ENCODE measurements around the gene MAPKAP1. TPM values are rescaled to one million over a fixed set of nuclear protein-coding genes. Genes with fewer than 3 reads are reported as not detected.

MAPKAP1 gene
- total RNA-seq (2022) (48.7 and 55.5 TPM in 2 replicates), Bru-seq, nascent RNA (percentile 74 among the genes with signal in this experiment), BruChase-seq, experiment 1, labeled RNA remaining after a 6-hour chase (percentile 62 among the genes with signal in this experiment), BruChase-seq, experiment 2, labeled RNA remaining after a 2-hour chase (percentile 57 among the genes with signal in this experiment)
- long read RNA-seq, transcript MAPKAP1-202 (11 exons, 3,256 nt): minor isoform, 17 of 74 reads
- long read RNA-seq, transcript MAPKAP1-201 (12 exons, 3,395 nt): major isoform, 23 of 74 reads
- long read RNA-seq, transcript MAPKAP1-205 (11 exons, 3,045 nt): minor isoform, 5 of 74 reads
- long read RNA-seq, partial matches to known transcripts: 8 of 74 reads
- long read RNA-seq, other reads (novel, unspliced or antisense): 17 of 74 reads

DNA sequence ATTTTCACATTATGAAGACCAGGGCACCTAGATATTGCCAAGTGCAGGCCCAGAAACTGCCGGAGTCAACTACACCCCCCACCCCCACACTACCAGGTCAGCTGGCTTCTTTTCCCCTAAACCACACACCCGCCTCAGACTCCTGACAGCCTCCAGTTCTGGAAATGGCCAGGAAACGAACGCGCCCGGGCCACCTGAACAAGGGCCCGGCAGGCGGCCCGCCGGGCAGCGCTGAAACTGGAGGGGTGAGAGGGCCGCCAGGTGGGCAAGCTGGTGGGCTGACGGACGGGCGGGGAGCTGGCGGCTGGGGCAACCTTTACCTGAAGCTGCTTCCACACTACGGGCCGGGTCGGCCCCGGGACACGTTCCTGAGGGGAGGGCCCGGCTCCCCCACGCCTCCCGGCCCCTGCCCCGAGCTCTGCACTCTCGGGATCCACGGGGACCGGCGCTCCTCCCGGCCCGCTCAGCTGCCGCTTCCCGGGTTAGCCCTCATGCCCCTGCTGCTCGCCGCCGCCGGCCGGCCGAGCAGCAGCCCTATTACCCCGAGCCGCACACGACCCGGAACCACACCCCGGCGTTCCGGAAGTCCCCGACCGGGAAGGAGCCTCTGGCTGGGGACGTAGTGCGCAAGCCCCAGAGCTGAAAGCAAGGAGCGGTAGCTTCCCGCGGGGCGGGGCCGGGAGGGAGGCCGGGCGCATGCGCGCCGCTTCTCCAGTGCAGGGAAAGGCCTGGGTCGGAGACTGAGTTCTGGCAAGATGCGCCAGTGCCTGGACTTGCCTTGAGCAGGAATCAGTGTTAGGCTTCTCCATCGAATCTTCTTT lies at the start of gene MAPKAP1:
Gene MAPKAP1 (minus strand): TSS at position 558 of the 821 bp plus-strand sequence. CDS start 34,634 bp downstream, outside the sequence.
- H3K9me3 Mint-ChIP-seq (ENCODE audit: low read depth, unreplicated experiment): no peaks in the 10 kb centered on the region
- peaks cover 13% of the 10 kb centered on the region for H3K36me3 Mint-ChIP-seq (ENCODE audit: insufficient read depth, unreplicated experiment)
- peak within 1 kb of the TSS; percentile 78 for H3K4me3 Mint-ChIP-seq (ENCODE audit: low read depth, unreplicated experiment)
- no TSS peak for BruUV-seq (replicated peaks)
- CTCF ChIA-PET: interaction anchor here (0.6 to 1.0 kb wide), 2 partner anchors 148 to 312 kb away, joined by 4 read pairs; no protein-coding TSS in a partner anchor
- no peak for TF ChIP-seq CTCF (IDR thresholded peaks at IDR 0.05; ENCODE audit: unreplicated experiment)
- peaks cover 12% of the 10 kb centered on the region for H3K4me1 Mint-ChIP-seq (ENCODE audit: low read depth, unreplicated experiment)
- no peaks in the 10 kb centered on the region for H3K27me3 Mint-ChIP-seq (ENCODE audit: unreplicated experiment)
- H3K27ac Mint-ChIP-seq (ENCODE audit: unreplicated experiment): peak within 1 kb of the TSS; percentile 43
- DNase-seq: peak; percentile 93
- intact Hi-C loops (cut with micrococcal nuclease; ENCODE audit: unreplicated experiment): no loop called here

- no peaks in the 10 kb centered on the region for H3K27me3 Mint-ChIP-seq (ENCODE audit: unreplicated experiment)
- CTCF ChIA-PET: no interaction called here
- intact Hi-C loops (cut with micrococcal nuclease; ENCODE audit: unreplicated experiment): no loop called here
- TF ChIP-seq CTCF (IDR thresholded peaks at IDR 0.05; ENCODE audit: unreplicated experiment): no peak
- DNase-seq: no peak
- no peaks in the 10 kb centered on the region for H3K4me1 Mint-ChIP-seq (ENCODE audit: low read depth, unreplicated experiment)
- no peaks in the 10 kb centered on the region for H3K9me3 Mint-ChIP-seq (ENCODE audit: low read depth, unreplicated experiment)
- no TSS peak for BruUV-seq (replicated peaks)
- no peaks in the 10 kb centered on the region for H3K36me3 Mint-ChIP-seq (ENCODE audit: insufficient read depth, unreplicated experiment)
- no peak overlapping the region for H3K27ac Mint-ChIP-seq (ENCODE audit: unreplicated experiment)
- H3K4me3 Mint-ChIP-seq (ENCODE audit: low read depth, unreplicated experiment): no peak overlapping the region
Measured at GRCh38 chr9:125756518-125756917, 49.5 kb upstream of the MAPKAP1 start.

DNA sequence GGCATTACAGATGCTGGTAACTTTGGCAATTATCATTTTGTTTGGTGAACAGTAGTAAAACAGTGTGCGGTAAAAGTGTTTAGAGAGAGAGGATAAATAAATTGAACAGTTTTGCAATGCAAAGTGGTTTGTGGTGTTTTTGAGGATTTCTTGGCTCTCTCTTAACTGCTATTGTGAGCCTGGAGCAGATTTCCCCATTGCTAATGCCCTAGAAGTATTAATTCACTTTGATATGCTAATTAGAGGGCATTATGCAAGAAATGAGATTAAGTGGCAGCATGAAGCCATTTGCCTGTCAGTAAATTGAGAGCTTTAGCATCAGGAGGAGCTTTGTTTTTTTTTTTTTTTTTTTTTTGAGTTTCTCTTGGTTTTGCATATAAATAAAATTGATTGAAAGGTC lies 48.3 kb upstream of the MAPKAP1 start:
- DNase-seq: no peak
- Mint-ChIP-seq H3K27ac (ENCODE audit: unreplicated experiment) (no peak overlapping the region), H3K4me3 (ENCODE audit: low read depth, unreplicated experiment) (no peak overlapping the region), H3K27me3 (ENCODE audit: unreplicated experiment) (no peaks in the 10 kb centered on the region), H3K9me3 (ENCODE audit: low read depth, unreplicated experiment) (no peaks in the 10 kb centered on the region), H3K4me1 (ENCODE audit: low read depth, unreplicated experiment) (no peaks in the 10 kb centered on the region), H3K36me3 (ENCODE audit: insufficient read depth, unreplicated experiment) (no peaks in the 10 kb centered on the region)
- BruUV-seq (replicated peaks): no TSS peak
- intact Hi-C loops (cut with micrococcal nuclease; ENCODE audit: unreplicated experiment): no loop called here
- CTCF ChIA-PET: interaction anchor here (0.6 kb wide), 2 partner anchors 43 to 173 kb away, joined by 3 to 4 read pairs; no protein-coding TSS in a partner anchor
- no peak for TF ChIP-seq CTCF (IDR thresholded peaks at IDR 0.05; ENCODE audit: unreplicated experiment)

GRCh38 chr9:125754096-125754495 lies 47.1 kb upstream of the MAPKAP1 start:
- Mint-ChIP-seq H3K9me3 (ENCODE audit: low read depth, unreplicated experiment) (no peaks in the 10 kb centered on the region), H3K27me3 (ENCODE audit: unreplicated experiment) (no peaks in the 10 kb centered on the region), H3K4me1 (ENCODE audit: low read depth, unreplicated experiment) (no peaks in the 10 kb centered on the region), H3K36me3 (ENCODE audit: insufficient read depth, unreplicated experiment) (no peaks in the 10 kb centered on the region), H3K4me3 (ENCODE audit: low read depth, unreplicated experiment) (no peak overlapping the region), H3K27ac (ENCODE audit: unreplicated experiment) (no peak overlapping the region)
- no peak for TF ChIP-seq CTCF (IDR thresholded peaks at IDR 0.05; ENCODE audit: unreplicated experiment)
- intact Hi-C loops (cut with micrococcal nuclease; ENCODE audit: unreplicated experiment): no loop called here
- no peak for DNase-seq
- BruUV-seq (replicated peaks): no TSS peak
- CTCF ChIA-PET: no interaction called here

Data from Calu3 (cell line).